CD4-positive, alpha-beta T cell (primary cell): Measurements from ENCODE around the gene FBXL16. TPM values are rescaled to one million over a fixed set of nuclear protein-coding genes. Genes with fewer than 3 reads are reported as not detected.

Experiments
- ATAC-seq: fragments of 200-7000 bp; cut with Tn5 transposase; one replicate; pipeline ENCODE4 v1.10.0; 2022; ENCODE audit warnings: mild to moderate bottlenecking; ENCODE audit not compliant: poor library complexity
- CTCF ChIA-PET: fragments of 350-600 bp; sonication (Branson Sonifier 250); formaldehyde crosslinking; loops from one replicate; lab custom pipeline; 2021; ENCODE audit warnings: antibody characterized with exemption, inconsistent platforms; lab: Charles Lee
- POLR2A ChIA-PET: fragments of 350-600 bp; sonication (Branson Sonifier 250); formaldehyde crosslinking; loops from one replicate; lab custom pipeline; 2021; ENCODE audit warnings: antibody characterized with exemption, inconsistent platforms; lab: Charles Lee
- DNase-seq, 14 experiments: peaks; one replicate each; pipeline ENCODE4 v3.0.0-alpha.2; 2013 to 2020; ENCODE audit warnings: mixed read lengths in 2 of 14
- H3K27ac ChIP-seq, 2 donors: one replicate each; pipeline versions ENCODE4 v1.5.1 to v1.7.0; 2013; ENCODE audit warnings: low read length in 2 of 2, low read depth in 1 of 2, mild to moderate bottlenecking in 1 of 2
- H3K27me3 ChIP-seq, 2 experiments: 1 replicate in 1 of 2; 2 replicates in 1 of 2; pipeline versions ENCODE4 v1.6.1 to v1.7.0; 2013; ENCODE audit warnings: low read length in 2 of 2, control low read depth in 1 of 2, mild to moderate bottlenecking in 1 of 2, moderate library complexity in 1 of 2; ENCODE audit not compliant: insufficient read depth in 2 of 2, control insufficient read depth in 1 of 2
- H3K36me3 ChIP-seq: one replicate; pipeline ENCODE4 v1.6.1; 2013; ENCODE audit warnings: low read length, control low read depth; ENCODE audit not compliant: insufficient read depth
- H3K4me1 ChIP-seq: one replicate; pipeline ENCODE4 v1.6.1; 2013; ENCODE audit warnings: low read length, control low read depth; ENCODE audit not compliant: insufficient read depth
- H3K4me3 ChIP-seq: one replicate; pipeline ENCODE4 v1.5.1; 2013; ENCODE audit warnings: mild to moderate bottlenecking, low read length, moderate library complexity
- H3K9me3 ChIP-seq, 2 experiments: 1 replicate in 1 of 2; 2 replicates in 1 of 2; pipeline versions ENCODE4 v1.6.1 to v1.7.0; 2013; ENCODE audit warnings: low read length in 2 of 2, mild to moderate bottlenecking in 2 of 2, control low read depth in 1 of 2, moderate library complexity in 1 of 2; ENCODE audit not compliant: control insufficient read depth in 1 of 2, insufficient read depth in 1 of 2
- H3K27ac Mint-ChIP-seq: one replicate; pipeline ENCODE4 v1.8.0; 2020; ENCODE audit warnings: mixed read lengths
- H3K27me3 Mint-ChIP-seq: one replicate; pipeline ENCODE4 v1.8.0; 2021; ENCODE audit warnings: mixed read lengths
- H3K36me3 Mint-ChIP-seq: one replicate; pipeline ENCODE4 v1.8.0; 2021; ENCODE audit warnings: low read depth, mixed read lengths
- H3K4me1 Mint-ChIP-seq: one replicate; pipeline ENCODE4 v1.8.0; 2021; ENCODE audit warnings: low read depth, mixed read lengths
- H3K4me3 Mint-ChIP-seq: one replicate; pipeline ENCODE4 v1.8.0; 2020; ENCODE audit warnings: mild to moderate bottlenecking, mixed read lengths
- H3K9me3 Mint-ChIP-seq: one replicate; pipeline ENCODE4 v1.8.0; 2020; ENCODE audit warnings: mixed read lengths
- CTCF ChIP-seq: fragments of 200-600 bp; IDR thresholded peaks from one replicate; pipeline ENCODE4 v1.8.0; 2022; ENCODE audit warnings: antibody characterized with exemption, mild to moderate bottlenecking
- intact Hi-C, 2 experiments: fragments of 100-400 bp; cut with DNase I in 1 of 2; cut with micrococcal nuclease in 1 of 2; formaldehyde crosslinking; loops; one replicate each; pipeline versions ENCODE4 v1.15.1 to v1.9.0; 2023 to 2025; cut with DNase I, micrococcal nuclease
- total RNA-seq, 174 experiments: library from RNA in 2 of 174; stranded (reverse) in 2 of 174; gene quantifications; one replicate each; pipeline ENCODE4 v1.2.3 and lab custom pipeline; 2021 to 2026

FBXL16 gene
- total RNA-seq, 2 experiments from 2014 or later, result 11.0 to 11.7 TPM

- H3K27me3 Mint-ChIP-seq, result no peaks in the 10 kb centered on the region
- H3K4me1 Mint-ChIP-seq, result peaks cover 21% of the 10 kb centered on the region
- Histone ChIP-seq H3K4me1 (peaks cover 48% of the 10 kb centered on the region), H3K27me3 (peaks cover 7 to 9% of the 10 kb centered on the region in 2 experiments), H3K27ac (peak overlapping the region in 1 of 2 donors; percentile 35), H3K36me3 (no peaks in the 10 kb centered on the region), H3K9me3 (peaks cover 0 to 16% of the 10 kb centered on the region in 2 experiments), H3K4me3 (peak overlapping the region; percentile 63)
- CTCF ChIA-PET, result interaction anchor here (2.3 kb wide), 1 partner anchor 21 kb away, joined by 9 read pairs; the partner anchor contains the start of gene CIAO3
- no peak for TF ChIP-seq CTCF
- H3K27ac Mint-ChIP-seq, result peak overlapping the region; percentile 68
- H3K4me3 Mint-ChIP-seq, result peak overlapping the region; percentile 87
- POLR2A ChIA-PET, result interaction anchor here (0.6 to 2.5 kb wide), 10 partner anchors 8 to 245 kb away, joined by 3 to 20 read pairs (median 4); partner anchors contain the start of genes CIAO3 and STUB1
- intact Hi-C loops, result no loop called here
- DNase-seq (no peak), ATAC-seq (no peak)
- no peaks in the 10 kb centered on the region for H3K36me3 Mint-ChIP-seq
- no peaks in the 10 kb centered on the region for H3K9me3 Mint-ChIP-seq
Measured at GRCh38 chr16:719815-720446, 14.3 kb upstream of the FBXL16 start.

- Mint-ChIP-seq H3K9me3 (no peaks in the 10 kb centered on the region), H3K4me1 (peaks cover 21% of the 10 kb centered on the region), H3K4me3 (peak overlapping the region; percentile 73), H3K36me3 (no peaks in the 10 kb centered on the region), H3K27me3 (peaks cover 4% of the 10 kb centered on the region), H3K27ac (peak overlapping the region; percentile 52)
- ATAC-seq (no peak), DNase-seq (no peak)
- Histone ChIP-seq H3K27me3 (peaks cover 7 to 11% of the 10 kb centered on the region in 2 experiments), H3K27ac (no peak overlapping the region), H3K4me3 (no peak overlapping the region), H3K36me3 (no peaks in the 10 kb centered on the region), H3K9me3 (peaks cover 0 to 16% of the 10 kb centered on the region in 2 experiments), H3K4me1 (peaks cover 54% of the 10 kb centered on the region)
- intact Hi-C loops, result no loop called here
- POLR2A ChIA-PET, result interaction anchor here (1.4 kb wide), 1 partner anchor 9 kb away, joined by 6 read pairs; no protein-coding TSS in a partner anchor
- CTCF ChIA-PET, result interaction anchor here (2.3 kb wide), 1 partner anchor 22 kb away, joined by 9 read pairs; the partner anchor contains the start of gene CIAO3
- no peak for TF ChIP-seq CTCF
Measured at GRCh38 chr16:718922-719321, 13.3 kb upstream of the FBXL16 start.

- Mint-ChIP-seq H3K27me3 (peaks cover 8% of the 10 kb centered on the region), H3K4me1 (peaks cover 21% of the 10 kb centered on the region), H3K27ac (no peak overlapping the region), H3K9me3 (no peaks in the 10 kb centered on the region), H3K4me3 (no peak overlapping the region), H3K36me3 (no peaks in the 10 kb centered on the region)
- ChIA-PET POLR2A (interaction anchor here (1.4 kb wide), 1 partner anchor 10 kb away, joined by 6 read pairs; no protein-coding TSS in a partner anchor), CTCF (no interaction called here)
- Histone ChIP-seq H3K27me3 (peaks cover 7 to 14% of the 10 kb centered on the region in 2 experiments), H3K4me3 (no peak overlapping the region), H3K27ac (no peak overlapping the region), H3K36me3 (no peaks in the 10 kb centered on the region), H3K9me3 (peaks cover 0 to 16% of the 10 kb centered on the region in 2 experiments), H3K4me1 (peaks cover 51% of the 10 kb centered on the region)
- intact Hi-C loops, result no loop called here
- DNase-seq (no peak), ATAC-seq (no peak)
- no peak for TF ChIP-seq CTCF
Measured at GRCh38 chr16:718389-718788, 12.8 kb upstream of the FBXL16 start.
